Measurements from ENCODE around the gene CAPN15. TPM values are rescaled to one million over a fixed set of nuclear protein-coding genes. Genes with fewer than 3 reads are reported as not detected.

The CAPN15 gene
- total and polyA plus RNA-seq, 4 donors = 14.4 to 64.1 (median 38.9) TPM

DNA sequence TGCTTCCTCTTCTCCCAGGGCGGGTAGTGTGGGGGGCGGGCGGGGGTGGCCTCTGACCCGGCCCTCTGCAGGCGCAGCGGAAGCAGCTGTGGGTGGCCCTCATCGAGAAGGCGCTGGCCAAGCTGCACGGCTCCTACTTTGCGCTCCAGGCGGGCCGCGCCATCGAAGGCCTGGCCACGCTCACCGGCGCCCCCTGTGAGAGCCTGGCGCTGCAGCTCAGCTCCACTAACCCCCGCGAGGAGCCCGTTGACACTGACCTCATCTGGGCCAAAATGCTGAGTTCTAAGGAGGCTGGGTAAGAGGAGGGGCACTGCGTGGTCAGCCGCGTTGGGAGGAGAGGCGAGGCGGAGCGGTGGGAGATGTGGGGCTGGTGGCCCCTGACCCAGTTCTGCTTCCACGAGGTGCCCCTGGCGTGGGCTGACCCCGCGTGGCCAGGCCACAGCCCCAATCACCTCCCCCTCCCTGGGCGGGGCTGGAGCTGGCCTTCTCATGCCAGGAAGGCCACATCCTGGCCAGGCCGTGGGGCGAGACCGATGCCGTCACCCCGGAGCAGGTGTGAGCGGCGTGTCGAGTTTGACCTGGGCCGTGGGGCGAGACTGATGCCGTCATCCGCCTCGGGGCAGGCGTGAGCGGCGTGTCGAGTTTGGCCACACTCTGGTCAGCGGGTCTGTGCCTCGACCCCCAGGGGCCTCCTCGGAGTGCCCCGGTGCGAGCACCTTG, 22.2 kb downstream of the CAPN15 start:
- Histone ChIP-seq H3K9ac (ENCODE audit: insufficient read depth in 1 of 2, low read length in 2 of 2) (no peak overlapping the region), H3K4me1 (ENCODE audit: control insufficient read depth in 5 of 5, insufficient read depth in 5 of 5, low read length in 5 of 5) (no peaks in the 10 kb centered on the region), H3K9me3 (ENCODE audit: control insufficient read depth in 4 of 4, insufficient read depth in 3 of 4, low read length in 3 of 4) (no peaks in the 10 kb centered on the region), H3K27me3 (ENCODE audit: control insufficient read depth in 3 of 3, insufficient read depth in 3 of 3, low read length in 2 of 3) (no peaks in the 10 kb centered on the region), H3K4me3 (peak overlapping the region; percentile 12), H3K27ac (ENCODE audit: low read depth in 1 of 2, low read length in 1 of 2) (no peak overlapping the region), H3K36me3 (ENCODE audit: control insufficient read depth in 4 of 4, insufficient read depth in 4 of 4, low read length in 4 of 4) (peaks cover 0 to 70% (median 6%) of the 10 kb centered on the region in 4 donors)
- no peak for DNase-seq
- WGBS, 2 donors = 95 to 96% methylated on average over 45 to 54 of the region's 54 CpGs
- TF ChIP-seq, protein P1, sequence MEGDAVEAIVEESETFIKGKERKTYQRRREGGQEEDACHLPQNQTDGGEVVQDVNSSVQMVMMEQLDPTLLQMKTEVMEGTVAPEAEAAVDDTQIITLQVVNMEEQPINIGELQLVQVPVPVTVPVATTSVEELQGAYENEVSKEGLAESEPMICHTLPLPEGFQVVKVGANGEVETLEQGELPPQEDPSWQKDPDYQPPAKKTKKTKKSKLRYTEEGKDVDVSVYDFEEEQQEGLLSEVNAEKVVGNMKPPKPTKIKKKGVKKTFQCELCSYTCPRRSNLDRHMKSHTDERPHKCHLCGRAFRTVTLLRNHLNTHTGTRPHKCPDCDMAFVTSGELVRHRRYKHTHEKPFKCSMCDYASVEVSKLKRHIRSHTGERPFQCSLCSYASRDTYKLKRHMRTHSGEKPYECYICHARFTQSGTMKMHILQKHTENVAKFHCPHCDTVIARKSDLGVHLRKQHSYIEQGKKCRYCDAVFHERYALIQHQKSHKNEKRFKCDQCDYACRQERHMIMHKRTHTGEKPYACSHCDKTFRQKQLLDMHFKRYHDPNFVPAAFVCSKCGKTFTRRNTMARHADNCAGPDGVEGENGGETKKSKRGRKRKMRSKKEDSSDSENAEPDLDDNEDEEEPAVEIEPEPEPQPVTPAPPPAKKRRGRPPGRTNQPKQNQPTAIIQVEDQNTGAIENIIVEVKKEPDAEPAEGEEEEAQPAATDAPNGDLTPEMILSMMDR (IDR thresholded peaks at IDR 0.05; ENCODE audit: control extremely low read depth, extremely low read depth) = no peak
- no peak for ATAC-seq (ENCODE audit: insufficient read depth, low FRiP score)

DNA sequence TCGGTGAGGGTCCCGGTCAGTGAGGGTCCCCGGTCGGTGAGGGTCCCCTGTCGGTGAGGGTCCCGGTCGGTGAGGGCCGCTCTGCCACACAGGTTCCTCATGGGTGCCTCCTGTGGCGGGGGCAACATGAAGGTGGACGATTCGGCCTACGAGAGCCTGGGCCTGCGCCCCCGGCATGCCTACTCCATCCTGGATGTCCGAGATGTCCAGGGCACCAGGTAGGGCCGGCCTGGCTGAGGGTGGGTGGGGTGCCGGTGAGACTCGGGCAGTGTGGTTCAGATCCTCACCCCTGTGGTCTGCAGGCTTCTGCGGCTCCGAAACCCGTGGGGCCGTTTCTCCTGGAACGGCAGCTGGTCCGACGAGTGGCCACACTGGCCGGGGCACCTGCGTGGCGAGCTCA, 23.7 kb downstream of the CAPN15 start:
- WGBS, 2 donors = 97 to 99% methylated on average over 27 to 28 of the region's 28 CpGs
- Histone ChIP-seq H3K9me3 (ENCODE audit: control insufficient read depth in 4 of 4, insufficient read depth in 3 of 4, low read length in 3 of 4) (no peaks in the 10 kb centered on the region), H3K36me3 (ENCODE audit: control insufficient read depth in 4 of 4, insufficient read depth in 4 of 4, low read length in 4 of 4) (peaks cover 0 to 71% (median 6%) of the 10 kb centered on the region in 4 donors), H3K9ac (ENCODE audit: insufficient read depth in 1 of 2, low read length in 2 of 2) (no peak overlapping the region), H3K27me3 (ENCODE audit: control insufficient read depth in 3 of 3, insufficient read depth in 3 of 3, low read length in 2 of 3) (no peaks in the 10 kb centered on the region), H3K27ac (ENCODE audit: low read depth in 1 of 2, low read length in 1 of 2) (no peak overlapping the region), H3K4me3 (no peak overlapping the region), H3K4me1 (ENCODE audit: control insufficient read depth in 5 of 5, insufficient read depth in 5 of 5, low read length in 5 of 5) (no peaks in the 10 kb centered on the region)
- no peak for ATAC-seq (ENCODE audit: insufficient read depth, low FRiP score)
- TF ChIP-seq, protein P1 (IDR thresholded peaks at IDR 0.05; ENCODE audit: control extremely low read depth, extremely low read depth) = no peak
- DNase-seq = no peak

DNA sequence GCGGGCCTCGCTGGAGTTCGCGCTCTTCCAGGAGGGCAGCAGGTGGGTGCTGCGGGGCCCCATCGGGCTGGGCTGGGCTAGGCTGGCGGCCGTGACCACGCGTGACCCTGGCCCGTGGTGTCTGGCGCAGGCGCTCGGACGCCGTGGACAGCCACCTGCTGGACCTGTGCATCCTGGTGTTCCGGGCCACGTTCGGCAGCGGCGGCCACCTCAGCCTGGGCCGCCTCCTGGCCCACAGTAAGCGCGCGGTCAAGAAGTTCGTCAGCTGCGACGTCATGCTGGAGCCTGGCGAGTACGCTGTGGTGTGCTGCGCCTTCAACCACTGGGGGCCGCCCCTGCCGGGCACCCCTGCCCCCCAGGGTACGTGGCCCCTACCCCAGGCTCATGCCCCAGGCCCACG, 24.7 kb downstream of the CAPN15 start:
- Histone ChIP-seq H3K27me3 (ENCODE audit: control insufficient read depth in 3 of 3, insufficient read depth in 3 of 3, low read length in 2 of 3) (no peaks in the 10 kb centered on the region), H3K27ac (ENCODE audit: low read depth in 1 of 2, low read length in 1 of 2) (no peak overlapping the region), H3K9ac (ENCODE audit: insufficient read depth in 1 of 2, low read length in 2 of 2) (no peak overlapping the region), H3K36me3 (ENCODE audit: control insufficient read depth in 4 of 4, insufficient read depth in 4 of 4, low read length in 4 of 4) (peaks cover 0 to 64% (median 6%) of the 10 kb centered on the region in 4 donors), H3K9me3 (ENCODE audit: control insufficient read depth in 4 of 4, insufficient read depth in 3 of 4, low read length in 3 of 4) (no peaks in the 10 kb centered on the region), H3K4me3 (no peak overlapping the region), H3K4me1 (ENCODE audit: control insufficient read depth in 5 of 5, insufficient read depth in 5 of 5, low read length in 5 of 5) (no peaks in the 10 kb centered on the region)
- DNase-seq (no peak), ATAC-seq (ENCODE audit: insufficient read depth, low FRiP score) (no peak)
- WGBS, 2 donors = 96 to 97% methylated on average over 34 to 35 of the region's 35 CpGs
- TF ChIP-seq, protein P1 (IDR thresholded peaks at IDR 0.05; ENCODE audit: control extremely low read depth, extremely low read depth) = no peak

Data from lung (tissue), 12 donors.